Stimulated activated CD4-positive, alpha-beta T cell treated with anti-CD3 and anti-CD28 coated beads, Interleukin-1b, Interleukin-23, amount 100 ng/mL, for 24 hours (primary cell): ENCODE results near the gene RNH1.

Experiments used
- DNase-seq, 4 experiments: peaks; one replicate each; pipeline ENCODE4 v3.0.0-alpha.2; 2020; ENCODE audit warnings: low read depth in 4 of 4, low spot score in 1 of 4

Gene RNH1

GRCh38 chr11:537622-538430 is 30.8 kb upstream of the RNH1 start:
- DNase-seq: no peak

- DNase-seq: peak; percentile 64 to 84 (median 82)
Measured at GRCh38 chr11:536841-537621, 30.0 kb upstream of the RNH1 start, which contains the start of gene LRRC56. LRRC56 (plus strand) TSS chr11:537527; CDS start chr11:540685, 3,158 bp downstream.

- DNase-seq: peak; percentile 81 to 94 (median 90)
Measured at GRCh38 chr11:535519-536454, 28.7 kb upstream of the RNH1 start, which contains the start of gene HRAS. HRAS (minus strand) TSS chr11:535576.

GRCh38 chr11:535210-535518 is 28.1 kb upstream of the RNH1 start:
- no peak for DNase-seq

- DNase-seq: peak in 1 of 4 experiments; percentile 18
Measured at GRCh38 chr11:534396-535209, 27.6 kb upstream of the RNH1 start.

GRCh38 chr11:533586-534395 is 26.7 kb upstream of the RNH1 start:
- no peak for DNase-seq

GRCh38 chr11:532986-533585 is 26.0 kb upstream of the RNH1 start:
- no peak for DNase-seq

GRCh38 chr11:532527-532985 is 25.5 kb upstream of the RNH1 start:
- no peak for DNase-seq

- DNase-seq: no peak
Measured at GRCh38 chr11:531919-532526, 25.0 kb upstream of the RNH1 start.

GRCh38 chr11:530960-531831 is 24.2 kb upstream of the RNH1 start:
- DNase-seq: no peak

- no peak for DNase-seq
Measured at GRCh38 chr11:529728-530411, 22.8 kb upstream of the RNH1 start.

- DNase-seq: no peak
Measured at GRCh38 chr11:528815-529727, 22.0 kb upstream of the RNH1 start.

- no peak for DNase-seq
Measured at GRCh38 chr11:528166-528814, 21.2 kb upstream of the RNH1 start.

GRCh38 chr11:526192-526591 is 19.1 kb upstream of the RNH1 start:
- no peak for DNase-seq

GRCh38 chr11:521177-521688 is 14.2 kb upstream of the RNH1 start:
- DNase-seq: no peak
